WTC11 (cell line): Measurements from ENCODE around the gene MUC6.

Source experiments
- CTCF ChIP-seq: fragments of 200-600 bp; IDR thresholded peaks from 2 replicates; pipeline ENCODE4 v1.8.0; 2022; ENCODE audit warnings: antibody characterized with exemption
- E2F4 ChIP-seq: sonication (generic); formaldehyde crosslinking; IDR thresholded peaks from 2 replicates; pipeline ENCODE4 v1.8.1; 2022; ENCODE audit warnings: low read depth, mild to moderate bottlenecking, moderate library complexity, missing genetic modification reagents, borderline replicate concordance
- FOXJ3 ChIP-seq: sonication (generic); formaldehyde crosslinking; IDR thresholded peaks from 2 replicates; pipeline ENCODE4 v1.9.0; 2021; ENCODE audit warnings: missing genetic modification reagents, mild to moderate bottlenecking, borderline replicate concordance
- FOXP4 ChIP-seq: sonication (generic); formaldehyde crosslinking; IDR thresholded peaks from 2 replicates; pipeline ENCODE4 v1.8.0; 2022; ENCODE audit warnings: mild to moderate bottlenecking, missing genetic modification reagents
- MAX ChIP-seq: sonication (generic); formaldehyde crosslinking; IDR thresholded peaks from 2 replicates; pipeline ENCODE4 v1.8.0; 2022; ENCODE audit warnings: mild to moderate bottlenecking, missing genetic modification reagents
- MXD4 ChIP-seq: fragments of 250-450 bp; sonication (Bioruptor Pico); IDR thresholded peaks from 2 replicates; pipeline ENCODE4 v1.8.0; 2021; ENCODE audit warnings: mild to moderate bottlenecking, moderate library complexity, borderline replicate concordance
- NFE2L1 ChIP-seq: sonication (generic); formaldehyde crosslinking; IDR thresholded peaks from 2 replicates; pipeline ENCODE4 v1.8.1; 2023; ENCODE audit warnings: missing genetic modification reagents
- SP1 ChIP-seq: sonication (generic); formaldehyde crosslinking; conservative IDR thresholded peaks from 2 replicates; pipeline ENCODE4 v1.8.1; 2022; ENCODE audit warnings: missing genetic modification reagents
- STAT6 ChIP-seq: sonication (generic); formaldehyde crosslinking; conservative IDR thresholded peaks from 2 replicates; pipeline ENCODE4 v1.8.1; 2023; ENCODE audit warnings: mild to moderate bottlenecking, low read depth, missing genetic modification reagents, moderate library complexity
- ZBTB43 ChIP-seq: sonication (generic); formaldehyde crosslinking; IDR thresholded peaks from 2 replicates; pipeline ENCODE4 v1.8.1; 2023; ENCODE audit warnings: mild to moderate bottlenecking, missing genetic modification reagents
- ZNF121 ChIP-seq: sonication (generic); formaldehyde crosslinking; IDR thresholded peaks from 2 replicates; pipeline ENCODE4 v1.8.0; 2023; ENCODE audit warnings: missing genetic modification reagents
- ZNF425 ChIP-seq: fragments of 250-450 bp; sonication (Bioruptor Pico); conservative IDR thresholded peaks from 2 replicates; pipeline ENCODE4 v1.9.0; 2021; ENCODE audit warnings: mild to moderate bottlenecking
- ZNF512 ChIP-seq: sonication (generic); formaldehyde crosslinking; IDR thresholded peaks from 2 replicates; pipeline ENCODE4 v1.8.1; 2022; ENCODE audit warnings: missing genetic modification reagents, borderline replicate concordance

- TF ChIP-seq CTCF (no peak), MAX (CRISPR knock-in tag) (no peak), MXD4 (no peak), STAT6 (CRISPR knock-in tag) (no peak), ZNF512 (CRISPR knock-in tag) (no peak), ZNF121 (CRISPR knock-in tag) (no peak), ZNF425 (CRISPR knock-in tag) (no peak), FOXJ3 (CRISPR knock-in tag) (no peak), SP1 (no peak), NFE2L1 (CRISPR knock-in tag) (no peak), FOXP4 (CRISPR knock-in tag) (no peak), ZBTB43 (CRISPR knock-in tag) (no peak), E2F4 (no peak)
These were observed 10.4 kb downstream of the MUC6 start for GRCh38 chr11:1026163-1026450.
